Activated CD8-positive, alpha-beta T cell treated with anti-CD3 and anti-CD28 coated beads, Interleukin-2, amount 10 ng/mL, durations not matched to agents 7 days and 5 days (primary cell): ENCODE data around the gene CC2D1A. TPM values are rescaled to one million over a fixed set of nuclear protein-coding genes. Genes with fewer than 3 reads are reported as not detected.
A peak's percentile ranks its signal among the peaks of the same experiment; 100 is the strongest.

ENCODE experiments used
- ATAC-seq: fragments of 150-1000 bp; cut with Tn5 transposase; one replicate; pipeline ENCODE4 v1.10.0; 2021; ENCODE audit warnings: moderate library complexity
- CTCF ChIA-PET: fragments of 350-600 bp; sonication (Branson Sonifier 250); formaldehyde crosslinking; loops from one replicate; lab custom pipeline; 2021; ENCODE audit warnings: antibody characterized with exemption; lab: Charles Lee
- POLR2A ChIA-PET: fragments of 350-600 bp; sonication (Branson Sonifier 250); formaldehyde crosslinking; loops from one replicate; lab custom pipeline; 2021; ENCODE audit warnings: antibody characterized with exemption; lab: Charles Lee
- DNase-seq: peaks from one replicate; pipeline ENCODE4 v3.0.0-alpha.2; 2020
- H3K27ac Mint-ChIP-seq: one replicate; pipeline ENCODE4 v1.8.0; 2021; ENCODE audit warnings: mild to moderate bottlenecking, mixed read lengths
- H3K27me3 Mint-ChIP-seq: one replicate; pipeline ENCODE4 v1.8.0; 2021; ENCODE audit warnings: low read depth, mixed read lengths
- H3K36me3 Mint-ChIP-seq: one replicate; pipeline ENCODE4 v1.8.0; 2021; ENCODE audit warnings: low read depth, mixed read lengths
- H3K4me1 Mint-ChIP-seq: one replicate; pipeline ENCODE4 v1.8.0; 2021; ENCODE audit warnings: low read depth, mixed read lengths
- H3K4me3 Mint-ChIP-seq: one replicate; pipeline ENCODE4 v1.8.0; 2021; ENCODE audit warnings: mild to moderate bottlenecking, mixed read lengths
- H3K9me3 Mint-ChIP-seq: one replicate; pipeline ENCODE4 v1.8.0; 2022; ENCODE audit warnings: mixed read lengths; ENCODE audit not compliant: insufficient read depth
- total RNA-seq, 2 experiments: library from RNA; stranded (reverse); gene quantifications; one replicate each; pipeline ENCODE4 v1.2.3, GENCODE V29; 2021

CC2D1A gene
- total RNA-seq, result 10 to 100 TPM; 27.8 to 28.9 TPM

- Mint-ChIP-seq H3K4me1 (peaks cover 36% of the 10 kb centered on the region), H3K36me3 (peaks cover 13% of the 10 kb centered on the region), H3K4me3 (peak within 1 kb of the TSS; percentile 83), H3K9me3 (peaks cover 3% of the 10 kb centered on the region), H3K27me3 (no peaks in the 10 kb centered on the region), H3K27ac (peak within 1 kb of the TSS; percentile 89)
- ATAC-seq (peak; percentile 99), DNase-seq (peak; percentile 97)
- POLR2A ChIA-PET, result interaction anchor here (1.1 to 1.4 kb wide), 2 partner anchors 11 to 44 kb away, joined by 4 to 10 read pairs; no protein-coding TSS in a partner anchor
- CTCF ChIA-PET, result interaction anchor here (0.6 to 1.9 kb wide), 4 partner anchors 42 to 231 kb away, joined by 3 to 7 read pairs (median 4); partner anchors contain the start of genes ASF1B and IL27RA
These were observed at the start of gene CC2D1A, which contains the start of gene BRME1 for GRCh38 chr19:13905634-13906520. Gene CC2D1A (plus strand): TSS chr19:13906201. CDS start chr19:13906442, 241 bp downstream. Gene BRME1 (minus strand): TSS chr19:13906117. CDS start chr19:13904892, 1,225 bp downstream.

- H3K36me3 Mint-ChIP-seq, result no peaks in the 10 kb centered on the region
- POLR2A ChIA-PET, result interaction anchor here (0.7 to 1.1 kb wide), 2 partner anchors 8 to 18 kb away, joined by 3 read pairs; no protein-coding TSS in a partner anchor
These were observed 49.5 kb upstream of the CC2D1A start for GRCh38 chr19:13856497-13856896.

GRCh38 chr19:13859361-13859880, 46.6 kb upstream of the CC2D1A start:
- POLR2A ChIA-PET, result no interaction called here
- ATAC-seq (no peak), DNase-seq (no peak)
- H3K4me1 Mint-ChIP-seq, result peaks cover 40% of the 10 kb centered on the region
- H3K36me3 Mint-ChIP-seq, result no peaks in the 10 kb centered on the region
- CTCF ChIA-PET, result no interaction called here
- no peak overlapping the region for H3K4me3 Mint-ChIP-seq
- H3K27me3 Mint-ChIP-seq, result peaks cover 9% of the 10 kb centered on the region
- H3K9me3 Mint-ChIP-seq, result no peaks in the 10 kb centered on the region
- no peak overlapping the region for H3K27ac Mint-ChIP-seq

More at GRCh38 chr19:13856497-13856896, 49.5 kb upstream of the CC2D1A start:
- CTCF ChIA-PET, result no interaction called here
- H3K9me3 Mint-ChIP-seq, result no peaks in the 10 kb centered on the region
- peaks cover 17% of the 10 kb centered on the region for H3K4me1 Mint-ChIP-seq
- ATAC-seq (no peak), DNase-seq (no peak)
- H3K27me3 Mint-ChIP-seq, result no peaks in the 10 kb centered on the region
- no peak overlapping the region for H3K4me3 Mint-ChIP-seq
- H3K27ac Mint-ChIP-seq, result no peak overlapping the region

GRCh38 chr19:13860679-13861391, 45.2 kb upstream of the CC2D1A start:
- H3K9me3 Mint-ChIP-seq, result no peaks in the 10 kb centered on the region
- H3K4me3 Mint-ChIP-seq, result peak overlapping the region; percentile 87
- DNase-seq (no peak), ATAC-seq (no peak)
- ChIA-PET CTCF (interaction anchor here (0.6 to 4.0 kb wide), 11 partner anchors 11 to 519 kb away, joined by 3 to 71 read pairs (median 14); partner anchors contain the start of gene ZSWIM4), POLR2A (interaction anchor here (0.6 to 5.3 kb wide), 12 partner anchors 8 to 576 kb away, joined by 4 to 49 read pairs (median 10); partner anchors contain the start of genes BRME1, C19orf53 and CC2D1A)
- peaks cover 13% of the 10 kb centered on the region for H3K27me3 Mint-ChIP-seq
- H3K27ac Mint-ChIP-seq, result peak overlapping the region; percentile 88
- H3K4me1 Mint-ChIP-seq, result peaks cover 44% of the 10 kb centered on the region
- H3K36me3 Mint-ChIP-seq, result no peaks in the 10 kb centered on the region

GRCh38 chr19:13861392-13861713, 44.6 kb upstream of the CC2D1A start:
- ChIA-PET POLR2A (interaction anchor here (0.6 to 5.3 kb wide), 15 partner anchors 9 to 575 kb away, joined by 3 to 49 read pairs (median 9); partner anchors contain the start of genes BRME1, C19orf53 and CC2D1A), CTCF (interaction anchor here (0.6 to 4.0 kb wide), 16 partner anchors 12 to 583 kb away, joined by 3 to 71 read pairs (median 10); partner anchors contain the start of genes ASF1B, C19orf53, MRI1 and ZSWIM4)
- Mint-ChIP-seq H3K36me3 (no peaks in the 10 kb centered on the region), H3K4me3 (peak overlapping the region; percentile 87), H3K9me3 (no peaks in the 10 kb centered on the region), H3K4me1 (peaks cover 48% of the 10 kb centered on the region), H3K27ac (peak overlapping the region; percentile 88), H3K27me3 (peaks cover 16% of the 10 kb centered on the region)
- DNase-seq (no peak), ATAC-seq (peak; percentile 21)

- ATAC-seq, result peak; percentile 90
- ChIA-PET CTCF (interaction anchor here (0.6 to 4.0 kb wide), 38 partner anchors 10 to 645 kb away, joined by 3 to 71 read pairs (median 5); partner anchors contain the start of genes ASF1B, C19orf53, IL27RA and MRI1), POLR2A (interaction anchor here (0.5 to 5.3 kb wide), 20 partner anchors 9 to 1472 kb away, joined by 3 to 49 read pairs (median 7); partner anchors contain the start of genes BRME1, C19orf53, CC2D1A and ZSWIM4)
- Mint-ChIP-seq H3K27me3 (peaks cover 20% of the 10 kb centered on the region), H3K27ac (peak overlapping the region; percentile 88), H3K9me3 (no peaks in the 10 kb centered on the region), H3K36me3 (no peaks in the 10 kb centered on the region), H3K4me3 (peak overlapping the region; percentile 87), H3K4me1 (peaks cover 50% of the 10 kb centered on the region)
- DNase-seq, result peak; percentile 92
These were observed 44.1 kb upstream of the CC2D1A start for GRCh38 chr19:13861714-13862531.

- Mint-ChIP-seq H3K27ac (peak overlapping the region; percentile 64), H3K27me3 (peaks cover 24% of the 10 kb centered on the region), H3K4me3 (peak overlapping the region; percentile 71), H3K9me3 (no peaks in the 10 kb centered on the region), H3K4me1 (peaks cover 50% of the 10 kb centered on the region), H3K36me3 (no peaks in the 10 kb centered on the region)
- no peak for DNase-seq
- ATAC-seq, result no peak
- CTCF ChIA-PET, result interaction anchor here (0.6 to 4.0 kb wide), 8 partner anchors 8 to 250 kb away, joined by 3 to 71 read pairs (median 11); partner anchors contain the start of gene ZSWIM4
- POLR2A ChIA-PET, result interaction anchor here (0.5 to 5.3 kb wide), 12 partner anchors 17 to 518 kb away, joined by 3 to 49 read pairs (median 4); partner anchors contain the start of genes ADGRE5, C19orf53 and IL27RA
These were observed 41.8 kb upstream of the CC2D1A start for GRCh38 chr19:13864046-13864666.

- ChIA-PET CTCF (interaction anchor here (0.6 to 4.0 kb wide), 3 partner anchors 28 to 80 kb away, joined by 3 to 42 read pairs (median 4); partner anchors contain the start of gene ZSWIM4), POLR2A (interaction anchor here (0.9 to 5.3 kb wide), 6 partner anchors 18 to 167 kb away, joined by 3 to 49 read pairs (median 5); partner anchors contain the start of genes C19orf53 and IL27RA)
- Mint-ChIP-seq H3K4me1 (peaks cover 45% of the 10 kb centered on the region), H3K4me3 (peak overlapping the region; percentile 71), H3K27me3 (peaks cover 24% of the 10 kb centered on the region), H3K36me3 (no peaks in the 10 kb centered on the region), H3K27ac (peak overlapping the region; percentile 64), H3K9me3 (no peaks in the 10 kb centered on the region)
- DNase-seq, result no peak
- no peak for ATAC-seq
These were observed 41.1 kb upstream of the CC2D1A start for GRCh38 chr19:13864667-13865570.
